AG04449 (cell line): ENCODE results near the gene EEF2.
"Not testable (repeated sequence)": the region's sequence is repeated elsewhere in the genome, so short reads cannot be mapped to it uniquely, and the experiment has no call there.

ENCODE experiments used
- CTCF ChIA-PET: fragments of 350-600 bp; formaldehyde crosslinking; extraction: SDS; loops from one replicate; lab custom pipeline; 2021; ENCODE audit warnings: antibody characterized with exemption; lab: Yijun Ruan, JAX
- POLR2A ChIA-PET: fragments of 400-600, 350-600 bp; formaldehyde crosslinking; extraction: SDS; loops from one replicate; lab custom pipeline; 2020; ENCODE audit warnings: antibody characterized with exemption, inconsistent platforms; lab: Yijun Ruan, JAX
- DNase-seq: peaks from one replicate; pipeline ENCODE4 v3.0.0-alpha.2; 2010; ENCODE audit warnings: low read depth, low spot score
- H3K4me3 ChIP-seq: 2 replicates; pipeline ENCODE4 v1.5.1; 2011; ENCODE audit warnings: low read depth, mild to moderate bottlenecking, control low read depth, low read length
- TF ChIP-seq, protein P1 (sequence below): IDR thresholded peaks from one replicate; pipeline ENCODE4 v1.5.1; 2011; ENCODE audit warnings: mild to moderate bottlenecking, moderate library complexity, low read length, control low read depth, inconsistent platforms; ENCODE audit not compliant: insufficient read depth; ENCODE audit errors: missing control alignments

EEF2 gene

GRCh38 chr19:3958836-3959765 lies 26.2 kb downstream of the EEF2 start:
- CTCF ChIA-PET = no interaction called here
- POLR2A ChIA-PET = interaction anchor here (1.3 kb wide), 1 partner anchor 10 kb away, joined by 3 read pairs; no protein-coding TSS in a partner anchor
- no peak overlapping the region for H3K4me3 ChIP-seq
- no peak for DNase-seq
- TF ChIP-seq, protein P1, sequence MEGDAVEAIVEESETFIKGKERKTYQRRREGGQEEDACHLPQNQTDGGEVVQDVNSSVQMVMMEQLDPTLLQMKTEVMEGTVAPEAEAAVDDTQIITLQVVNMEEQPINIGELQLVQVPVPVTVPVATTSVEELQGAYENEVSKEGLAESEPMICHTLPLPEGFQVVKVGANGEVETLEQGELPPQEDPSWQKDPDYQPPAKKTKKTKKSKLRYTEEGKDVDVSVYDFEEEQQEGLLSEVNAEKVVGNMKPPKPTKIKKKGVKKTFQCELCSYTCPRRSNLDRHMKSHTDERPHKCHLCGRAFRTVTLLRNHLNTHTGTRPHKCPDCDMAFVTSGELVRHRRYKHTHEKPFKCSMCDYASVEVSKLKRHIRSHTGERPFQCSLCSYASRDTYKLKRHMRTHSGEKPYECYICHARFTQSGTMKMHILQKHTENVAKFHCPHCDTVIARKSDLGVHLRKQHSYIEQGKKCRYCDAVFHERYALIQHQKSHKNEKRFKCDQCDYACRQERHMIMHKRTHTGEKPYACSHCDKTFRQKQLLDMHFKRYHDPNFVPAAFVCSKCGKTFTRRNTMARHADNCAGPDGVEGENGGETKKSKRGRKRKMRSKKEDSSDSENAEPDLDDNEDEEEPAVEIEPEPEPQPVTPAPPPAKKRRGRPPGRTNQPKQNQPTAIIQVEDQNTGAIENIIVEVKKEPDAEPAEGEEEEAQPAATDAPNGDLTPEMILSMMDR = no peak

GRCh38 chr19:3955688-3956087 lies 29.6 kb downstream of the EEF2 start:
- ChIA-PET CTCF (interaction anchor here (2.3 kb wide), 1 partner anchor 13 kb away, joined by 10 read pairs; no protein-coding TSS in a partner anchor), POLR2A (interaction anchor here (0.6 to 1.5 kb wide), 4 partner anchors 14 to 51 kb away, joined by 3 to 4 read pairs (median 3); partner anchors contain the start of genes DAPK3 and EEF2)
- no peak for DNase-seq
- H3K4me3 ChIP-seq = no peak overlapping the region
- TF ChIP-seq, protein P1 = no peak

DNA sequence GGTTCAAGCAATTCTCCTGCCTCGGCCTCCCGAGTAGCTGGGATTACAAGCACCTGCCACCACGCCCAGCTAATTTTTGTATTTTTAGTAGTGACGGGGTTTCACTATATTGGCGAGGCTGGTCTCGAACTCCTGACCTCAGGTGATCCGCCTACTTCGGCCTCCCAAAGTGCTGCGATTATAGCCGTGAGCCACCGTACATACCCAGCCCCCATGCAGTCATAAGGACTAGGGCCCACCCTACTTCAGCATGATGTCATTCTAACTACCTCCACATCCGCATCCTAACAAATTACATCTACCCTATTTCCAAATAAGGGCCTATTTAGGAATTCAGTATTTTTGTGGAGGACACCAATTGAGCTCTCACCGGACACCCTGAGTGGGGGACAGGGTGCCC lies 30.0 kb downstream of the EEF2 start:
- POLR2A ChIA-PET = interaction anchor here (1.3 to 1.5 kb wide), 2 partner anchors 14 to 16 kb away, joined by 3 to 4 read pairs; partner anchors contain the start of gene DAPK3
- DNase-seq, CTCF ChIA-PET, H3K4me3 ChIP-seq: not testable (repeated sequence)

DNA sequence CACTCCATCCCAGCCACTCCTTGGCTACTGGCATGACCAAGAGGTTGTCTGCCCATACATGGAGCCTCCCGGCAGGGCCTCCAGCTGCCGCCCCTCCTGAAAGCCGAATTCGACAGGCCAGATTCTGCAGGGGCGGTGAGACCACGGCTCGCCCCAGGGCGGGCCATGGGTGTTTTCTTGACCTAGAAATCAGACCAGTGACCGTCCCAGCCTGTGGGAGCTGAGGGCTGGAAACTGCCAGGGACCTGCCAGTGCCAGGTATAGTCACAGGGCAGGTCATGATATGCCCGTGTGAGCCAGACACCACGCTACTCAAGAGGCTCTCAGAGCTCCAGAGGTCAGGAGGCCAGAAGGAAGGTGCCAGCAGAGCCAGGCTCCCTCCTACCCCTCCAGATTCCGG lies 31.2 kb downstream of the EEF2 start:
- ChIA-PET POLR2A (interaction anchor here (1.8 kb wide), 1 partner anchor 15 kb away, joined by 8 read pairs; no protein-coding TSS in a partner anchor), CTCF (interaction anchor here (2.4 kb wide), 1 partner anchor 34 kb away, joined by 7 read pairs; no protein-coding TSS in a partner anchor)
- no peak overlapping the region for H3K4me3 ChIP-seq
- TF ChIP-seq, protein P1 = no peak
- no peak for DNase-seq

DNA sequence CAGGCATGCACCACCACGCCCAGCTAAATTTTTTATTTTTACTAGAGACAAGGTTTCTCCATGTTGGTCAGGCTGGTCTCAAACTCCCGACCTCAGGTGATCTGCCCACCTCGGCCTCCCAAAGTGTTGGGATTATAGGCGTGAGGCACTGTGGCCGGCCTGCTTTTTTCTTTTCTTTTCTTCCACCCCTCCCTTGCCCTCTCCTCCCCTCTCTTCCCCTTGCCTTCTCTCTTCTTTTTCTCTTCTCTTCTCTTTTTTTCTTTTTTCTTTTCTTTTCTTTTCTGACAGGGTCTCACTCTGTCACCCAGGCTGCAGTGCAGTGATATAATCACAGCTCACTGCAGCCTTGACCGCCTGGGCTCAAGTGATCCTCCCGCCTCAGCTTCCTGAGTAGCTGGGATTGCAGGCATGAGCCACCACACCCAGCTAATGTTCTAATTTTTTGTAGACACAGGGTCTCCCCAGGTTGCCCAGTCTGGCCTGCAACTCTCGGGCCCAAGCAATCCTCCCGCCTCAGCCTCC lies 32.4 kb downstream of the EEF2 start:
- not testable (repeated sequence) for H3K4me3 ChIP-seq, DNase-seq
- ChIA-PET CTCF (interaction anchor here (2.4 kb wide), 1 partner anchor 35 kb away, joined by 7 read pairs; no protein-coding TSS in a partner anchor), POLR2A (interaction anchor here (1.8 kb wide), 1 partner anchor 16 kb away, joined by 8 read pairs; no protein-coding TSS in a partner anchor)

GRCh38 chr19:3950871-3951861 lies 34.1 kb downstream of the EEF2 start:
- TF ChIP-seq, protein P1 = no peak
- CTCF ChIA-PET = no interaction called here
- POLR2A ChIA-PET = interaction anchor here (1.5 kb wide), 1 partner anchor 34 kb away, joined by 3 read pairs; the partner anchor contains the start of gene EEF2
- no peak overlapping the region for H3K4me3 ChIP-seq
- no peak for DNase-seq
